ENCODE measurements around the gene KRAS. TPM values are rescaled to one million over a fixed set of nuclear protein-coding genes. Genes with fewer than 3 reads are reported as not detected.

KRAS gene
- total and polyA plus RNA-seq, 2 donors (not counting 3 experiments of a cell fraction or from before 2014, with no cell fraction given), result 9.1 to 22.8 TPM

DNA sequence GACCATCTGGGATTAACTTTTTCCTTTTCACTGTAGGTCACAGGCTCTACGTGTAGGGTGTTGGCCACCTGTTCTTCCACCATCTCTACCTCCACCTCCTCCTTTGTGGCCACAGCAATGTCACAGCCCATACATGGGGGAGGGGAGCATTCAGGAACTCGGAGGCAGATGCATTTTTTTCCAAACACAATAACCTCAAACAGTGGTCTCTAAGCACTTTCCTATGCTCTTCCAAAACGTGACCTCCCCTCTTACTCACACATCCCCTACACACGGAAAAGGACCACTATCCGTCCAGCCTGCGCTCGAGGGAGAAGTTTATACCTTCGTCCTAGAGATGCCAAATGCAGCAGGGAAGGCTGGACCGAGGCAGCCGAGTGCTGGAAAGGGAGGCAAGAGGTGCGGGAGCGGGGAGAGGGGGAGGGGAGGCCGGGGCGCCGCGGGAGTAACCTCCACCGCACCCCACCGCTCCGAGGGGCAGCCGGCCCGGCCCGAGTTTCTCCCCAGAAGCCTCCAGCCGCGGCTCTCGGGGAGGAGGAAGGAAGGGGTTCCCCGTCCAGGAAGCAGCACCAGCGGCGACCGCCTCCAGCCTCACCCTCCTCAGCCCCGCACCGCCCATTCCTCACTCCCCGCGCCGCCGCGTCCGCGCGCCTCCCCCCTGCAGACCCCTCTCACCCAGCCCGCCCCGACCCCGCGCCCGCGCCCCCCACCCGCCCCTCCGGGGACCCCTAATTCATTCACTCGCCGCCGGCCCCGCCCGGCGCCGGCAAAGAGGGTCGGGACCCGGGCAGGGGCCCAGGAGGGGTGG lies 594 bp downstream of the KRAS start:
- H3K27me3 ChIP-seq (ENCODE audit: control insufficient read depth in 2 of 2, insufficient read depth in 2 of 2, low read length in 2 of 2), result peaks cover 5 to 20% of the 10 kb centered on the region in 2 experiments
- H3K27ac ChIP-seq (ENCODE audit: insufficient read depth, low read depth, low read length), result peak overlapping the region; percentile 27
- BruUV-seq (replicated peaks), result no TSS peak
- H2AFZ ChIP-seq (ENCODE audit: low read depth, low read length), result peak overlapping the region; percentile 71
- H3K4me1 ChIP-seq (ENCODE audit: control insufficient read depth, extremely low read depth, insufficient read depth, low read length), result peaks cover 10% of the 10 kb centered on the region
- H3K9me3 ChIP-seq (replicated peaks; ENCODE audit: control insufficient read depth, insufficient read depth, low read length), result no peaks in the 10 kb centered on the region
- peak overlapping the region; percentile 75 for H3K9ac ChIP-seq (replicated peaks; ENCODE audit: extremely low read depth, insufficient read depth, low read length)
- DNase-seq (ENCODE audit: low read depth, low spot score), result peak; percentile 53
- FAIRE-seq, result peak; percentile 62
- ChIA-PET CTCF (interaction anchor here (1.0 kb wide), 3 partner anchors 9 to 135 kb away, joined by 4 to 28 read pairs (median 4); no protein-coding TSS in a partner anchor), POLR2A (interaction anchor here (0.6 to 1.0 kb wide), 8 partner anchors 12 to 750 kb away, joined by 3 to 11 read pairs (median 7); no protein-coding TSS in a partner anchor)
- H3K4me2 ChIP-seq (ENCODE audit: insufficient read depth, low read length), result peak overlapping the region; percentile 80
- no peaks in the 10 kb centered on the region for H3K9me1 ChIP-seq (replicated peaks; ENCODE audit: control insufficient read depth, extremely low read depth, insufficient read depth, low read length)
- TF ChIP-seq, protein P1, sequence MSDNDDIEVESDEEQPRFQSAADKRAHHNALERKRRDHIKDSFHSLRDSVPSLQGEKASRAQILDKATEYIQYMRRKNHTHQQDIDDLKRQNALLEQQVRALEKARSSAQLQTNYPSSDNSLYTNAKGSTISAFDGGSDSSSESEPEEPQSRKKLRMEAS (IDR thresholded peaks at IDR 0.05; ENCODE audit: insufficient read depth, insufficient read length), result no peak
- TF ChIP-seq GATA2 (IDR thresholded peaks at IDR 0.05; ENCODE audit: insufficient read depth, insufficient read length, low read depth, low read length), result no peak
- no peak for TF ChIP-seq POLR2AphosphoS5 (IDR thresholded peaks at IDR 0.05; ENCODE audit: insufficient read depth, low read depth, low read length)
- TF ChIP-seq EZH2 (IDR thresholded peaks at IDR 0.05; ENCODE audit: borderline replicate concordance, low read depth, low read length, severe bottlenecking), result no peak
- TF ChIP-seq MYC (IDR thresholded peaks at IDR 0.05; ENCODE audit: low read depth, low read length), result no peak
- TF ChIP-seq POLR2A (IDR thresholded peaks at IDR 0.05; ENCODE audit: low read depth, low read length), result no peak
- no peak for TF ChIP-seq FOS (IDR thresholded peaks at IDR 0.05; ENCODE audit: borderline replicate concordance, insufficient read depth, low read length)
- H3K4me3 ChIP-seq (replicated peaks in 1 of 3; ENCODE audit: insufficient read depth in 1 of 3, low read depth in 1 of 3, low read length in 3 of 3), result peak overlapping the region; percentile 78 to 94 (median 88)
- dilution Hi-C loops (cut with MboI; ENCODE audit: extremely low pct_ligation_motif_present, low sequenced_read_pairs) (no loop called here), intact Hi-C loops (cut with micrococcal nuclease) (loop anchor here (1.0 to 10.0 kb wide), 3 partner anchors 55 to 305 kb away; partner anchors contain the start of genes DNAI7, ETFRF1 and LMNTD1)
- peaks cover 37% of the 10 kb centered on the region for H3K79me2 ChIP-seq (ENCODE audit: control insufficient read depth, insufficient read depth, low read length)
- H4K20me1 ChIP-seq (replicated peaks; ENCODE audit: control insufficient read depth, extremely low read depth, insufficient read depth, low read length), result peaks cover 4% of the 10 kb centered on the region
- H3K36me3 ChIP-seq (ENCODE audit: control insufficient read depth in 2 of 2, extremely low read depth in 1 of 2, insufficient read depth in 2 of 2, low read length in 2 of 2), result no peaks in the 10 kb centered on the region
